HG03139 (cell line): Measurements from ENCODE around the gene AOC3.
"Not testable (repeated sequence)": the region's sequence is repeated elsewhere in the genome, so short reads cannot be mapped to it uniquely, and the experiment has no call there.

Experiments used
- ATAC-seq: cut with Tn5 transposase; IDR thresholded peaks from one replicate; pipeline ENCODE4 v1.9.1; 2021; ENCODE audit not compliant: unreplicated experiment

Gene AOC3

DNA sequence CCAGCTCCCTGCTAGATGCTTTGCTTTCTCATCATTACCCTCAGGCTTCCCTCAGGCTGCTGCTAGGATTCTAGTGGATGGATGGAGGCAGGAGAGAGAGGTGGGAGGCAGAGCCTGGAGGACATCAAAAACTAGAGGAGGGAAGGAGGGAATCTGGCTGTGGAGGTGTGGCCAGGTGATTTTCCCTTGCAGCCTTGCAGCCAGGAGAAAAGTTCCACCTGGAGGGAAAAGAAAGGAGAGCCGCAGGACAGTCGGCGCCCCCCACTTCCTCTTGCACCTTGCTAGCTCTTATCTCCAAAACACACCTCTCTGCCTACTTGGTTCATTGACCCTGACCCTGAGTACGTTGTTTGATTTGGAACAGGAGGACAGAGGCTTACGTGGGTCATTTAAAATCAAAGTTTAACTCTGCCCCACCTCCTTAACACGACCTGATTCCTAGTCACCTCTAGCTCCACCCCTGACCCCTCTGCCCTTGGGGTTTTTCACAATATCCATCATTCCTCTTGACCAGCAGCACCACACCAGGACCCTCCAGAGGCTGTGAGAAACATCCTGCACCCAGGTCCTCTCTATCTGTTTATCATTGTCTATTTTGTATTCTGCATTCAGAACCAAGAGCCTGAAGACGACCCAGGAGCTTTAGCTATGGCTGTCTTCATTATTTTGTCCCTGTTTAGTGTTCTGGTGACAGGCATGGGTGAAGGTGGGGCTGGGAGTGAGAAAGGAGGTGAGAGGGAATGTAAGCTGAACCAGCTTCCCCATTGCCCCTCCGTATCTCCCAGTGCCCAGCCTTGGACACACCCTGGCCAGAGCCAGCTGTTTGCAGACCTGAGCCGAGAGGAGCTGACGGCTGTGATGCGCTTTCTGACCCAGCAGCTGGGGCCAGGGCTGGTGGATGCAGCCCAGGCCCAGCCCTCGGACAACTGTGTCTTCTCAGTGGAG, 15.9 kb downstream of the AOC3 start:
- no peak for ATAC-seq

DNA sequence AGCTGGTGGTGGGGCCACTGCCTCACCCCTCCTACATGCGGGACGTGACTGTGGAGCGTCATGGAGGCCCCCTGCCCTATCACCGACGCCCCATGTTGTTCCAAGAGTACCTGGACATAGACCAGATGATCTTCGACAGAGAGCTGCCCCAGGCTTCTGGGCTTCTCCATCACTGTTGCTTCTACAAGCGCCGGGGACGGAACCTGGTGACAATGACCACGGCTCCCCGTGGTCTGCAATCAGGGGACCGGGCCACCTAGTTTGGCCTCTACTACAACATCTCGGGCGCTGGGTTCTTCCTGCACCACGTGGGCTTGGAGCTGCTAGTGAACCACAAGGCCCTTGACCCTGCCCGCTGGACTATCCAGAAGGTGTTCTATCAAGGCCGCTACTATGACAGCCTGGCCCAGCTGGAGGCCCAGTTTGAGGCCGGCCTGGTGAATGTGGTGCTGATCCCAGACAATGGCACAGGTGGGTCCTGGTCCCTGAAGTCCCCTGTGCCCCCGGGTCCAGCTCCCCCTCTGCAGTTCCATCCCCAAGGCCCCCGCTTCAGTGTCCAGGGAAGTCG, 16.8 kb downstream of the AOC3 start:
- ATAC-seq = not testable (repeated sequence)

DNA sequence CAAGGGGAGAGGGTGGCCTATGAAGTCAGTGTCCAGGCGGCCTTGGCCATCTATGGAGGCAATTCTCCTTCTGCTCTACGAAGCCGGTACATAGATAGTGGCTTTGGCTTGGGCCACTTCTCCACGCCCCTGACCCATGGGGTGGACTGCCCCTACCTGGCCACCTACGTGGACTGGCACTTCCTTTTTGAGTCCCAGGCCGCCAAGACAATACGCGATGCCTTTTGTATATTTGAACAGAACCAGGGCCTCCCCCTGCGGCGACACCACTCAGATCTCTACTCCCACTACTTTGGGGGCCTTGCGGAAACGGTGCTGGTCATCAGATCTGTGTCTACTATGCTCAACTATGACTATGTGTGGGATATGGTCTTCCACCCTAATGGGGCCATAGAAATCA, 17.3 kb downstream of the AOC3 start:
- no peak for ATAC-seq

DNA sequence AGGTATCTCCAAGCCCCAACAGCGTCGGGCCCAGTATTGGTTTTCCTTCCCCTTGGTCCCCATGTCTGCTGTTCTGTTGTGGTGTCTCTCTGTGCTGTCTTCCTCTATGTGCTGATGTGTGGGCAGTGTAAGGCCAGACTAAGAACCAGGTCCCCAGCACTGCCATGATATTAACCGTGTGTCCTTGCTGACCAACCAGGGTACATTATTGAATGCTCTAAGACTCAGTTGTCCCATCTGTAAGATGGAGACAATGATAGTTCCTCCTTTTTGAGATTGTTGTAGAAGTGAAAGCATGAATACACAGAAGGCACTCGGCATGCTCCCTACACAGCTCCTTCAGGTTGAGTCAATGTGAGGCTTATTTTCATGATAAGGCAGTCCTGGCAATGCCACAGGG, 20.6 kb downstream of the AOC3 start:
- ATAC-seq = no peak

DNA sequence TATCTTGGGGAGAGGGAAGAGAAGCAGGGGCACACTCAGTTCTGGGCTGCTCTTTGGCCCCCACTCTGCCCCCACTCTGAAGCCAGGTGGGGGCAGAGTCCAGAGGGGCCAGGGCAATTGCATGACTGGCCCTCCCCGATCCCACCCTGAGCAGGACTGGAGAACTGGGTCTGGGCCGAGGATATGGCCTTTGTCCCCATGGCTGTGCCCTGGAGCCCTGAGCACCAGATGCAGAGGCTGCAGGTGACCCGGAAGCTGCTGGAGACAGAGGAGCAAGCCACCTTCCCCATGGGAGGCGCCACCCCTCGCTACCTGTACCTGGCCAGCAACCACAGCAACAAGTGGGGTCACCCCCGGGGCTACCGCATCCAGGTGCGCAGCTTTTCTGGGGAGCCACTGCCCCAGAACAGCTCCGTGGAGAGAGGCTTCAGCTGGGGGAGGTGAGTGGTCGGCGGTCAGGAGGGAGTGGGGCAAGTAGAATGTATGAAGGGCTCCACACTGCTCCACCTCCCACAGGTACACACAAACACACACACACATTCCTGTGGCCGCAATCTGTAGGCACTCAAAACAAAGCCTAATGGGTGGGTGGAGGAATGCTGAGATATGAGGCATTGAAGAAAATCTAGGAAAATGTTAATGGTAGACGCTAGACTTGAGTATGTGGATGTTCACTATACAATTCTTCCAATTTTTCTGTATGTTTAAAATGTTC, 21.4 kb downstream of the AOC3 start:
- no peak for ATAC-seq

DNA sequence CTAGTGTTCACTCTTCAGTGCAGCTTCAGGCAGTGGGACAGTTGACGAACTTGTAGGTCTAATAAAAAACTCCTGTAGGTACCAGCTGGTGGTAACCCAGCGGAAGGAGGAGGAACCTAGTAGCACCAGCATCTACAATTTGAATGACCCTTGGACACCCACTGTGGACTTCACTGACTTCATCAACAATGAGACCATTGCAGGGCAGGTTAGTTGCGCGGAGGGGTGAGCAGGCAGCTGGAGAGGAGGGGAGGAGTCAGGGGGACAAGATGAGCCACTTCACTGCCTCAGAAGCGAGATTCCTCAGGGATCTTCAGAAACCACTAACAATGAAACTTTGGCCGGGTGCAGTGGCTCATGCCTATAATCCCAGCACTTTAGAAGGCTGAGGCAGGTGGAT, 22.3 kb downstream of the AOC3 start:
- no peak for ATAC-seq

DNA sequence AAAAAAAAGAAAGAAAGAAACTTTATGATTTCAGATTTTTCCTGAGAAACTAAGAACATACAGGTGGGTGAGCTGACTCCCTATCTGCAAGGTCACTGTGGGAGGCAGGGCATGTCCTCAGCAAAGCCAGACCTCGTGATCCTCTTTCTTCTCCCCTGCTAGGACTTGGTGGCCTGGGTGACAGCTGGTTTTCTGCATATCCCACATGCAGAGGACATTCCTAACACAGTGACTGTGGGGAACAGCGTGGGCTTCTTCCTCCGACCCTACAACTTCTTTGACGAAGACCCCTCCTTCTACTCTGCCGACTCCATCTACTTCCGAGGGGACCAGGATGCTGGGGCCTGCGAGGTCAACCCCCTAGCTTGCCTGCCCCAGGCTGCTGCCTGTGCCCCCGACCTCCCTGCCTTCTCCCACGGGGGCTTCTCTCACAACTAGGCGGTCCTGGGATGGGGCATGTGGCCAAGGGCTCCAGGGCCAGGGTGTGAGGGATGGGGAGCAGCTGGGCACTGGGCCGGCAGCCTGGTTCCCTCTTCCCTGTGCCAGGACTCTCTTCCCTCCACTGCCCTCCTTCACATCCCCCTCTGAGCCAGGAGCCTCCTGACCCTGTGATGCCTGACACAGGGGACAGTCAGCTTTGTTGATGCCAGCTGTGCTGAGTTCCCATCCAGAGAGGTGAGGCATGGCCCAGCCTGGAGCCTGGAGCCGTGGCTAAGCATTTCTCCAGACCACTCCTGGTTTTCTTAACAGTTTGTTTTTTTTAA, 23.1 kb downstream of the AOC3 start:
- not testable (repeated sequence) for ATAC-seq

DNA sequence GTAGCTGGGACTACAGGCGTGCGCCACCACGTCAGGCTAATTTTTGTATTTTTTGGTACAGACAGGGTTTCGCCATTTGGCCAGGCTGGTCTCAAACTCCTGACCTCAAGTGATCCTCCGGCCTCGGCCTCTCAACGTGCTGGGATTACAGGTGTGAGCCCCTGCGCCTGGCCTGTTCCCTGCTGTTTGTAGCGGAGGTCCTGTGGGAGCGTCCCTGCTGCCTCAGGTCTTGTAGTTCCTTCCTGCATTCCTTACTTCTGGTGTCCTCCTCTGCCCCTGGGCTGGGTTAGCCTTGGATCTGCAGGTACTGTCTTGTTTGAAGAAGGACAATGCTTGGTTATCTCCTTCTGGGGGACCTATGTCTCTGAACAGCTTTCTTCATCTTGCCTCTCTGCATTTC, 26.0 kb downstream of the AOC3 start:
- ATAC-seq = no peak

DNA sequence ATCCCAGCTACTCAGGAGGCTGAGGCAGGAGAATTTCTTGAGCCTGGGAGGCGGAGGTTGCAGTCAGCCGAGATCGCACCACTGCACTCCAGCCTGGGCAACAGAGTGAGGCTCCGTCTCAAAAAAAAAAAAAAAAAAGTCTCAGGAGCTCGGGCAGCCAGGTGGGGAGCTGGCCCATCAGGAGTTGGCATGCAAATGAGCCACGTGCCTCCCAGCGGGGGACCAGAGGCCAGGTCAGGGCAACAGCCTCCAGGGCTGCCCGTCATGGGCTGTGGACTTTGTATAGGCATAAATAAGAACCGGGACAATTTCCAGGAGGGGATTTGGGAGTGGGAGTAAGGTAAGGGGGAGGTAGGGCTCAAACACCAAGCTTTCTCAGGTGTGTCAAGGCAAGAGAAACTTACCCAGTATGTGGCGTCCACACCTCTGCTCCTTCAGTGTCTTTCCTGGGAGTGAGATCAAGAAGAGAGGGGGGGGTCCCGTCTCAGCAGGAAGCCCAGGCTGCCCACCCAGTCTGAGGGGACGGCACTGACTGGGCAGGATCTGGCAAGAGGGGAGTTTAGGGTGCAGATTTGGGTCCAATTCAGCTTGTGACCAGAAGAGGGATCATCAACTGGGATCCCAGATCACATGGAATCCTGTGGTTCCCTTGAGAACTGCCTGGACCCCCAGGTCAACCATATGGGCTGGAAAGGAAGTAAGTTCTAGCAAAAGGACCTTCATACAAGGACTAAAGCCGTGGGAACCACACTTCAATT, 27.3 kb downstream of the AOC3 start:
- no peak for ATAC-seq

DNA sequence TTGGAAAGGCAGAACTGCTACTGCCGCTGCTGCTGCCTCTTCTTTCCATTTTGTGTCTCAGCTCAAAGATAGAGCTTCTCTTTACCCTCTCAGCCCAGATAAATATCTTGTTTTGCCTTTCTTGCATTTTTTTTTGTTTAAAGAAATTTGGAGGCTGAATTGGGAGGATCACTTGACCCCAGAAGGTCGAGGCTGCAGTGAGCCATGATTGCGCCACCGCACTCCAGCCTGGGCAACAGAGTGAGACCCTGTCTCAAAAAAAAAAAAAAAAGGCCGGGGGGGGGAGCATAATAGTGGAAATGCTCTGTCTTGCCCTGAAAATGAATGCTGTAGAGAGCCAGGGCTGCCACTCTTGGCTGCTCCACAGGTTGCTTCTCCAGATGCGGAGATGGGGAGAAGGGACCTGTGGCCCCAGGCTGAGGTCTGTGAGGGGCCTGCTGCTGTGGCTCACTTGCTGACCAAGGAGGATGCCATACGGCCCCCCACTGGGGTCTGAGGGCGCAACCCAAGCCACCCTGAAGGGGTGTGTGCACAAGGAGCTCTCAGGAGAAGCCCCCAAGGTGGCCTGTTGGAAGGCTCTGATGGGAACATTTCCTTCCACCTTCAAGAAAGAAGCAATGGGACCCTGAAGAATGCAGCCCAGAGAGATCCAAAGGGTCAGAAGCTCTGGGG, 28.1 kb downstream of the AOC3 start:
- no peak for ATAC-seq

DNA sequence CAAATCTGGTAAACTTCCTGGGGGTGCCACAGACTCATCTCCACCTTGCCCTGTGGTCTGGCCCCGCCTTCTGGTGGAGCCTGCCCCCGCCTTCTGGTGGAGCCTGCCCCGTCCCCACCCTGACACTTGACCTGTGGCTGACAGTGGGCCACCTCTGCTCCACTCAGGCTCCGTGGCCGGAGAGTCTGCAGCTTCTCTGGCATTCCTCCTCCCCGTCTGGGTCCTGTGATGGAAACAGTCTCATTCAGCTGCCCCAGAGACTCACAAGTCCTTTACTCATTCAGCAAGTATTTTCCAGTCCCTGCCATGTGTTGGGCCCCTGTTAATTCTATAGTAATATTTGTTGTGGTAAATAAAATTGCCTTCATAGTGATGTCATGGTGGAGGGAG, 28.6 kb downstream of the AOC3 start:
- ATAC-seq = no peak

DNA sequence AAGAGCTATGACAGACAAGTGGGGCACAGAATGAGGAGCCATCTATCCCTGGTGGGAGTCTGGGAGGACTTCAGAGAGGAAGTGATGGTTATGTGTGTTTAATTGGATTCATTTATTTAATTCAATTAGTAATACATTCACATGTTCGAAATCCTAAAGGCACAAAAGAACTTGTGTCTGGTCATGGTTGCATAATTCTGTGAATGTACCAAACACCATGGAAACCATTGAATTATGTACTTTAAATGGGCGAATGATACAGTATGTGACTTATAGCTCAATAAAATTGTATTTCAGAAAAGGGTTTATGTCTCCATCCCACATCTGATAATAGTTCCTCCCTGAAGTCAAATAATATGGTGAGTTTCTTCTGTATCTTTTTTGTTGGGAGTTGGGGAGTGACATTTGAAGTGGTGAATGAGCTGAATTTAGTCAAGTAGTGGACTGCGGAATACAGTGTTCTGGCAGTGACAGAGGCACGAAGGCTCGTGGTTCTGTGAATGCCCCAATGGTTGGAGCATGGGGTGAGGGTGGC, 29.8 kb downstream of the AOC3 start:
- no peak for ATAC-seq

DNA sequence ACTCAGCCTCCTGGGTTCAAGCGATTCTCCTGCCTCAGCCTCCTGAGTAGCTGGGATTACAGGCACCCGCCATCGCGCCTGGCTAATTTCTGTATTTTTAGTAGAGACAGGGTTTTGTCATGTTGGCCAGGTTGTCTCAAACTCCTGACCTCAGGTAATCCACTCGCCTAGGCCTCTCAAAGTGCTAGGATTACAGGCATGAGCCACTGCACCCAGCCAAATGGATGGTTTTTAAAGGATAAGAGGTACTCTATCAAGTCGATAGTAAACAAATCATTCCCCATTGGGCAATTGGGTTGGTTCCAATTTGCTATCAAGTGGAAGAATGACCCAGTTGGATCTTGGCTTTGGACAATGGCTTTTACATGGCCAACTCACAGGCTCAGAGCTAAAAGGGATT, 30.7 kb downstream of the AOC3 start:
- ATAC-seq = not testable (repeated sequence)

DNA sequence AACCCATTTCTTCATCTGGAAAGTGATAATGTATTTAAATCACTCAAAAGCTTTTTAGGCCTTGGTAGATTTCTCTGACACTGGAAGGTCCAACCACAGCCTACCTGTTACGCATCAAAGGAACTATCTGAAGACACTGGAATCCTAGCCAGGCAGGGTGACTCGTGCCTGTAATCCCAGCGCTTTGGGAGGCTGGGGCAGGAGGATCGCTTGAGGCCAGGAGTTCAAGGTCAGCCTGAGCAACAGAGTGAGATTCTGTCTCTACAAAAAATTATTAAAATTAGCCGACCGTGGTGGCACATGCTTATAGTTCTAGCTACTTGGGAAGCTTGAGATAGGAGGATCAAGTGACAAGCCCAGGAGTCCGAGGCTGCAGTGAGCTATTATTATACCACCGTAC, 31.2 kb downstream of the AOC3 start:
- no peak for ATAC-seq

DNA sequence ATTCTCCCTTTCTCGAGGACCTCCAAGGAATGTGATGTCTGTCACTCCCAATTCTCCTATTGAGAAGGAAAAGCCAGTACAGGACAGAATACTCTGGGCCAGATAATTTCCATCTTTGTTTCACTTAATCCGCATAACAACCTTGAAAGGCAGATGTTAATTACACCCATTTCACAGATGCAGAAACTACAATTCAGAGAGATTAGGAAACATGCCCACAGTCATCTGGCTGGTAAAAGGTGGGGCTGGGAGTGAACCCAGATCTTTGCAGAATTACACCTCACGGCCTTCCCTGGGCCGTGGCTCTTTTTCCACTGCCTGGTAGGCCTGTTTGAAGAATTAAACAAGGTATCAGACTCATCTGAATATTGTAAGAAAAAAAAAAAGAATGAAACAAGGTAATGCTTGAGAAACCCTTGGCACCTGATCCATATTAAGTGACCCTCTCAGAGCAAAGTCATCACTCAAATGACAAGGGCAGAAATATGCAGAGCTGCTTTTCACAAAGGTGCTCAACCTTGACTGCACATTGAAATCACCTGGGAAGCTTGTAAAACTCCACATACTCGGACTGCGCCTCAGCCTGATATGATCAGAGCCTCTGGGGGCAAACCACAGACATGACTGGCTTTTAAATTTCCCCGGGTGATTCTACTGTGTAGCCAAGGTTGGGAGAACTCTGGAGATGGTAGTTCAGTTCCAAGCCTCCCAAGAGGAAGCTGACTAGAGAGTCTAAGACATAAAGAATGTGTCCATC, 33.0 kb downstream of the AOC3 start:
- ATAC-seq = no peak

DNA sequence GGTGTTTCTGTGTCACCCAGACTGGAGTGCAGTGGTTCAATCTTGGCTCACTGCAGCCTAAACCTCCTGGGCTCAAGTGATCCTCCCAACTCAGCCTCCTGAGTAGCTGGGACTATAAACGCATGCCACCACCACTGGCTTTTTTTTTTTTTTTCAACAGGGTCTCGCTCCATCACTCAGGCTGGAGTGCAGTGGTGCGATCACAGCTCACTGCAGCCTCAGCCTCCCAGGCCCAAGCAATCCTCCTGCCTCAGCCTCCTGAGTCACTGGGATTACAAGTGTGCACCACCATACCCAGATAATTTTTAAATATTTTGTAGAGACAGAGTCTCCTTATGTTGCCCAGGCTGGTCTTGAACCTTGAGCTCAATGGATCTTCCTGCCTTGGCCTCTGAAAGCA, 34.8 kb downstream of the AOC3 start:
- not testable (repeated sequence) for ATAC-seq

DNA sequence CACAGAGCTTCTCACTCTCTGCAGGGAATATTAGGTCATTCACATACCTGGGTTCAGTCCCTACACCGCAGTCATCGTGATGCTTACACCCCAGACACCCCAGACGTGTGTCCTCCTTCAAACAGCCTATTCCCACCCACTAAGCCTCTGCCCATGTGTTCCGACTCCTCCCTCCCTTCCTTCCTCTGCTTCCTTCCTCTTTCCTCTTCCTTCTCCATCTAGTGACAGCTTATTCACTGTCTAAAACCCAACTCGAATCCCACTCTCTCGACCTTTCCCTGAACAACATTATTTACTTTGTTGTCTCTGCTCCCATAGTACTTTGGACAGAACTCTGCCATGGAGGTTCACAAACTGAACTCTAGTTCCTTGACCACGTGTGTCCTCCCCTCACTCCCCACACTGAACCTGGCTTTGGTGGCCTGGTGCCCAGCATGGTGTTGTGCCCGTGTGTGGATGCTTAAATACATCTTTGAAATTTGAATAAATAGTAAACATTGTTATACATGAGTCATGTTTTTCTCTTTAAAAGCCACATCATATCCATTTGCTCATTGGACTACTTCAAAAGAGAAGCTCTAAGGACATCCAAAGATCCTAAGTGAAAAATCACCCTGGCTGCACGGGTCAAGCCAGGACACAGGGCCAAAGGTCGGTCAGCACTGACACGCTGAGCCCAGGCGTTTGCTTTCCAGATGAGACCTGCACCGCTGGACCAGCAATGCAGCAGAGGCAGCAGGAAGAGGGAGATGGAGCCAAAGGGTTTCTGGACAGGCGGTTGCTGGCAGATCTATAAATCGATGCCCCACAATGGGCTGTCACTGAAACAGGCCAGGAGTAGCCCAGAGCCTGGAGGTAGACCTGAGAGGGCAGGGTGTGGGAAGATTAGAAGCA, 35.5 kb downstream of the AOC3 start:
- ATAC-seq = no peak

DNA sequence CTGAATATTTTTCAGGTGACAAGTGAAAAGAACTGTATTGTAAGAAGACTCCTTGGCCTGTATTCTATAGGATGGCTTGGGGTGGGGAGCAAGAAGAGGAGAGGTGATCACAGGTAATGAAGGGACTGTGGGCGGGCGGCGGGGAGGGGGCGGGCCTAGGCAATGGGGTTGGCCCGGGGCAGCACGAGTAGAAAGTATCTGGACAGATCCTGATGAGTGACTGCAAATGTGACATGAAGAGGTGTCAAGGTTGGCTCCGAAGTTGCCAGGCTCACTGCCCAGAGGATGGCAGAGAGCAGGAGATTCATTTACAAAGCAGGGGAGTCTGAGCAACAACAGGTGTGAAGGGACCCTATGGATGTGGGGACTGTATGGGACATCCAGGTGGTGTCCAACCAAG, 38.8 kb downstream of the AOC3 start:
- ATAC-seq = no peak
